GM12891 (cell line): ENCODE results near the gene BCKDK.

Experiments
- POLR2A ChIP-seq: IDR thresholded peaks from 2 replicates; pipeline ENCODE4 v1.6.1; 2011; ENCODE audit warnings: low read depth, low read length, control low read depth
- POLR2AphosphoS5 ChIP-seq: IDR thresholded peaks from 2 replicates; pipeline ENCODE4 v1.6.1; 2011; ENCODE audit warnings: low read depth, low read length, control low read depth
- TAF1 ChIP-seq: IDR thresholded peaks from 2 replicates; pipeline ENCODE4 v1.6.1; 2011; ENCODE audit warnings: low read depth, low read length, control low read depth

GRCh38 chr16:31125844-31126243 lies 17.7 kb downstream of the BCKDK start:
- TF ChIP-seq POLR2AphosphoS5 (no peak), POLR2A (no peak), TAF1 (no peak)
